COLO668 (cell line): ENCODE results near the gene ATF2.
"Not testable (repeated sequence)": the region's sequence is repeated elsewhere in the genome, so short reads cannot be mapped to it uniquely, and the experiment has no call there.

ENCODE experiments used
- DNase-seq: peaks from one replicate; lab custom pipeline; 2025; ENCODE audit not compliant: unreplicated experiment; lab: John Stamatoyannopoulos, UW

ATF2 gene

GRCh38 chr2:175166216-175166824, 1.7 kb downstream of the ATF2 start:
- DNase-seq, result no peak

- no peak for DNase-seq
These were observed 3.8 kb downstream of the ATF2 start for GRCh38 chr2:175164235-175164634.

- no peak for DNase-seq
These were observed 9.1 kb downstream of the ATF2 start for GRCh38 chr2:175158894-175159293.

- no peak for DNase-seq
These were observed 11.5 kb downstream of the ATF2 start for GRCh38 chr2:175156534-175156933.

GRCh38 chr2:175154661-175155082, 13.3 kb downstream of the ATF2 start:
- DNase-seq, result no peak

- DNase-seq, result no peak
These were observed 15.8 kb downstream of the ATF2 start for GRCh38 chr2:175152242-175152641.

- DNase-seq, result no peak
These were observed 16.2 kb downstream of the ATF2 start for GRCh38 chr2:175151791-175152190.

GRCh38 chr2:175147186-175147585, 20.8 kb downstream of the ATF2 start:
- no peak for DNase-seq

- DNase-seq, result no peak
These were observed 24.3 kb downstream of the ATF2 start for GRCh38 chr2:175143678-175144077.

GRCh38 chr2:175143191-175143590, 24.8 kb downstream of the ATF2 start:
- DNase-seq, result no peak

GRCh38 chr2:175140332-175140731, 27.7 kb downstream of the ATF2 start:
- no peak for DNase-seq

GRCh38 chr2:175137793-175138192, 30.2 kb downstream of the ATF2 start:
- DNase-seq, result no peak

GRCh38 chr2:175136334-175137215, 31.4 kb downstream of the ATF2 start:
- no peak for DNase-seq

- no peak for DNase-seq
These were observed 32.1 kb downstream of the ATF2 start for GRCh38 chr2:175135862-175136261.

GRCh38 chr2:175135177-175135576, 32.8 kb downstream of the ATF2 start:
- DNase-seq, result no peak

GRCh38 chr2:175131252-175131651, 36.8 kb downstream of the ATF2 start:
- no peak for DNase-seq

GRCh38 chr2:175126661-175127060, 41.3 kb downstream of the ATF2 start:
- no peak for DNase-seq

- no peak for DNase-seq
These were observed 44.7 kb downstream of the ATF2 start for GRCh38 chr2:175123254-175123653.

- no peak for DNase-seq
These were observed 56.8 kb downstream of the ATF2 start for GRCh38 chr2:175111200-175111657.

GRCh38 chr2:175108091-175108490, 59.9 kb downstream of the ATF2 start:
- not testable (repeated sequence) for DNase-seq

GRCh38 chr2:175107146-175107545, 60.9 kb downstream of the ATF2 start:
- no peak for DNase-seq

- no peak for DNase-seq
These were observed 64.8 kb downstream of the ATF2 start for GRCh38 chr2:175103191-175103590.
